GM12878 (cell line): ENCODE data around the gene MAD2L2. TPM values are rescaled to one million over a fixed set of nuclear protein-coding genes. Genes with fewer than 3 reads are reported as not detected.

Experiments
- ATAC-seq: fragments of 200-7000 bp; cut with Tn5 transposase; 3 replicates; pipeline ENCODE4 v1.9.1; 2020; ENCODE audit warnings: mild to moderate bottlenecking, moderate library complexity
- BruUV-seq: library from RNA; stranded (reverse); fragments of 400-500 nt; replicated peaks from 2 replicates; lab custom pipeline; 2021; lab: Mats Ljungman, UMichigan
- CTCF ChIA-PET: fragments of 300-600 bp; sonication (Branson Sonifier 250); formaldehyde crosslinking; extraction: SDS; loops from one replicate; lab custom pipeline; 2021; ENCODE audit warnings: inconsistent platforms; lab: Yijun Ruan, JAX
- POLR2A ChIA-PET: fragments of 350-600 bp; formaldehyde crosslinking; extraction: SDS; loops from one replicate; lab custom pipeline; 2021; ENCODE audit warnings: inconsistent platforms; lab: Charles Lee
- RAD21 ChIA-PET: fragments of 300-600 bp; sonication (Branson Sonifier 250); formaldehyde crosslinking; loops from one replicate; lab custom pipeline; 2023; ENCODE audit warnings: antibody characterized with exemption; ENCODE audit not compliant: unreplicated experiment; lab: Charles Lee
- SMC1A ChIA-PET: fragments of 300-600 bp; sonication (Branson Sonifier 250); formaldehyde crosslinking; loops from one replicate; lab custom pipeline; 2023; ENCODE audit not compliant: unreplicated experiment, uncharacterized antibody; lab: Charles Lee
- DNase-seq: peaks from one replicate; pipeline ENCODE4 v3.0.0-alpha.2; 2011; ENCODE audit warnings: low read depth, low spot score
- FAIRE-seq: peaks from 3 replicates; lab custom pipeline; 2011; peaks lifted over from hg19 to GRCh38; lab: Jason Lieb, UNC
- H2AFZ ChIP-seq: 2 replicates; pipeline ENCODE4 v1.6.0; 2011; ENCODE audit warnings: low read depth, low read length, control low read depth; ENCODE audit not compliant: control insufficient read depth
- H3K27ac ChIP-seq: 2 replicates; pipeline ENCODE4 v1.5.1; 2011; ENCODE audit warnings: control low read depth; ENCODE audit not compliant: control insufficient read depth, insufficient read depth
- H3K27me3 ChIP-seq, 2 experiments: replicated peaks in 1 of 2; 2 replicates each; pipeline versions ENCODE4 v1.6.0 to v1.6.1; 2011; ENCODE audit warnings: low read length in 1 of 2; ENCODE audit not compliant: control insufficient read depth in 2 of 2, insufficient read depth in 2 of 2
- H3K36me3 ChIP-seq, 2 experiments: 2 replicates each; pipeline ENCODE4 v1.5.1; 2011; ENCODE audit warnings: low read length in 1 of 2; ENCODE audit not compliant: control insufficient read depth in 2 of 2, insufficient read depth in 2 of 2
- H3K4me1 ChIP-seq: 2 replicates; pipeline ENCODE4 v1.6.1; 2011; ENCODE audit warnings: mild to moderate bottlenecking, low read length, moderate library complexity, mixed read lengths; ENCODE audit not compliant: control insufficient read depth, insufficient read depth
- H3K4me2 ChIP-seq: 2 replicates; pipeline ENCODE4 v1.6.0; 2011; ENCODE audit warnings: control low read depth; ENCODE audit not compliant: control insufficient read depth, insufficient read depth
- H3K4me3 ChIP-seq: fragments of 200-600 bp; sonication (generic); 2 replicates; pipeline ENCODE4 v1.5.1; 2016
- H3K79me2 ChIP-seq: 2 replicates; pipeline ENCODE4 v1.6.0; 2011; ENCODE audit warnings: low read length; ENCODE audit not compliant: control insufficient read depth, insufficient read depth
- H3K9ac ChIP-seq: 2 replicates; pipeline ENCODE4 v1.8.0; 2011; ENCODE audit warnings: low read length, control low read depth, mixed read lengths; ENCODE audit not compliant: control insufficient read depth, insufficient read depth
- H3K9me3 ChIP-seq: replicated peaks from 3 replicates; pipeline ENCODE4 v1.5.1; 2011; ENCODE audit warnings: mild to moderate bottlenecking, low read length; ENCODE audit not compliant: control insufficient read depth, insufficient read depth
- H4K20me1 ChIP-seq: 2 replicates; pipeline ENCODE4 v1.6.0; 2011; ENCODE audit not compliant: control insufficient read depth, insufficient read depth
- CBX5 ChIP-seq: sonication (generic); IDR thresholded peaks from 2 replicates; pipeline ENCODE4 v1.6.1; 2016; ENCODE audit warnings: low read depth, moderate library complexity, mild to moderate bottlenecking, inconsistent platforms
- E2F4 ChIP-seq: IDR thresholded peaks from 2 replicates; pipeline ENCODE4 v1.6.1; 2012; ENCODE audit warnings: low read depth, low read length, improper control_type of control experiment
- HCFC1 ChIP-seq: fragments of 150-350 bp; IDR thresholded peaks from 2 replicates; pipeline ENCODE4 v1.6.1; 2014; ENCODE audit warnings: low read length
- KLF5 ChIP-seq: fragments of 450-650 bp; IDR thresholded peaks from 2 replicates; pipeline ENCODE4 v1.6.1; 2014; ENCODE audit warnings: mild to moderate bottlenecking; ENCODE audit not compliant: partially characterized antibody
- POLR2A ChIP-seq: IDR thresholded peaks from 2 replicates; pipeline ENCODE4 v1.6.1; 2011; ENCODE audit warnings: low read depth, mild to moderate bottlenecking, low read length
- RUNX3 ChIP-seq: IDR thresholded peaks from 2 replicates; pipeline ENCODE4 v1.6.1; 2012; ENCODE audit warnings: low read length, inconsistent platforms
- SMARCA5 ChIP-seq: fragments of 450-650 bp; IDR thresholded peaks from 2 replicates; pipeline ENCODE4 v1.6.1; 2017; ENCODE audit warnings: mild to moderate bottlenecking
- WGBS: methylation state at CpG from one replicate; pipeline ENCODE4 v1.1.6; 2016; ENCODE audit warnings: low lambda C conversion rate; ENCODE audit not compliant: insufficient replicate concordance, insufficient coverage; ENCODE audit errors: missing lambda C conversion rate; 5-methylcytosine and 5-hydroxymethylcytosine counted together
- in situ Hi-C: fragments of 300-500 bp; cut with MboI; formaldehyde crosslinking; loops from 9 replicates; pipeline ENCODE4 v1.14.3; 2018; ENCODE audit warnings: mixed read lengths
- intact Hi-C: fragments of 100-400 bp; cut with micrococcal nuclease; formaldehyde crosslinking; loops from one replicate; pipeline ENCODE4 v1.14.2; 2022; ENCODE audit not compliant: unreplicated experiment
- polyA plus RNA-seq, 11 experiments: library from polyadenylated mRNA; depleted of rRNA in 4 of 11; unstranded in 6 of 11; stranded (reverse) in 5 of 11; fragments of >200 nt; fragmentation: Nextera tagmentation in 4 of 11; fragmentation: Illumina TruSeq in 1 of 11; extraction: Ambion mirVana in 4 of 11; extraction: Trizol in 1 of 11; gene quantifications; 1 replicate in 1 of 11; 2 replicates in 10 of 11; pipeline versions ENCODE4 v1.2.1 to v1.2.3, GENCODE V29; 2011 to 2016; ENCODE audit warnings: inconsistent platforms in 2 of 11, missing spikeins in 2 of 11, low read depth in 1 of 11
- total RNA-seq, 4 experiments: library from RNA; depleted of rRNA in 3 of 4; stranded (reverse); fragments of >200 nt in 3 of 4; fragmentation: Illumina TruSeq in 1 of 4; extraction: Trizol in 1 of 4; gene quantifications; 2 replicates each; pipeline versions ENCODE4 v1.2.1 to v1.2.3, GENCODE V29; 2013 to 2021

MAD2L2 gene
- total and polyA plus RNA-seq, 10 of the 15 experiments (the other 5 are each of a cell fraction or from before 2014, with no cell fraction given), result 3.5 to 95.0 (median 53.2) TPM

DNA sequence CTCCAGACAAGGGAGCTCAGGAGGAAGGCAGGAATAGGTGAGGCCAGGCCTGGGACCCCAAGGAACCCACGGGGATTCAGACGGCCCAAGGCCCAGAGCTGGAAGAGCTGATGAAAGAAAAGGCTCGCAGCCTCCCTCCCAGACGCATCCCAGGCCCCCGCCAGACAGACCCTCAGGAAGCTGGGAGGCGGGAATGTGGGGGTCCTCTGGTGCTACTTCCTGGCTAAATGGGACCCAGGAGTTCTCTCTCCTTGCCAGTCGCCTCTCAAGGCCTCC is 27.1 kb downstream of the MAD2L2 start:
- in situ Hi-C loops (no loop called here), intact Hi-C loops (no loop called here)
- Histone ChIP-seq H4K20me1 (no peaks in the 10 kb centered on the region), H3K9me3 (no peaks in the 10 kb centered on the region), H3K27me3 (no peaks in the 10 kb centered on the region; a peak in 2 of 4 replicates), H3K9ac (no peak overlapping the region), H3K79me2 (no peaks in the 10 kb centered on the region), H3K4me3 (no peak overlapping the region), H3K4me1 (peaks cover 5% of the 10 kb centered on the region), H2AFZ (peak overlapping the region; percentile 77; the same call in 1 of the 2 replicates), H3K27ac (no peak overlapping the region), H3K36me3 (peaks cover 0 to 5% of the 10 kb centered on the region in 2 experiments; a peak in 1 of 4 replicates), H3K4me2 (peak overlapping the region; percentile 88)
- RAD21 ChIA-PET, result interaction anchor here (1.0 kb wide), 1 partner anchor 616 kb away, joined by 4 read pairs; no protein-coding TSS in a partner anchor
- BruUV-seq, result no TSS peak
- FAIRE-seq, result no peak
- POLR2A ChIA-PET, result interaction anchor here (0.5 kb wide), 1 partner anchor 105 kb away, joined by 4 read pairs; no protein-coding TSS in a partner anchor
- no peak for TF ChIP-seq SMARCA5
- TF ChIP-seq RUNX3, result no peak
- no peak for TF ChIP-seq HCFC1
- no peak for TF ChIP-seq E2F4
- TF ChIP-seq CBX5, result no peak
- TF ChIP-seq POLR2A, result no peak
- no peak for TF ChIP-seq KLF5
- 73% methylated on average over 6 of the region's 7 CpGs for WGBS
- CTCF ChIA-PET, result interaction anchor here (1.1 to 2.2 kb wide), 3 partner anchors 11 to 66 kb away, joined by 3 to 10 read pairs (median 3); no protein-coding TSS in a partner anchor
- no peak for ATAC-seq
- no peak for DNase-seq
- SMC1A ChIA-PET, result no interaction called here
